ENCODE results near the gene GEMIN7. TPM values are rescaled to one million over a fixed set of nuclear protein-coding genes. Genes with fewer than 3 reads are reported as not detected.

The GEMIN7 gene
- total RNA-seq, 2 donors from 2014 or later, result 15.8 to 19.5 TPM

GRCh38 chr19:45136507-45137178 lies 57.6 kb downstream of the GEMIN7 start:
- intact Hi-C loops (cut with DNase I), result no loop called here
- Histone ChIP-seq H3K9me3 (no peaks in the 10 kb centered on the region), H3K27me3 (no peaks in the 10 kb centered on the region), H3K27ac (no peak overlapping the region), H3K4me3 (no peak overlapping the region), H3K4me1 (peaks cover 14% of the 10 kb centered on the region), H3K36me3 (replicated peaks in 1 of 2; ENCODE audit: insufficient read depth in 1 of 2, low read depth in 2 of 2) (peaks cover 0 to 2% of the 10 kb centered on the region in 2 donors)
- WGBS, 2 donors, result 75 to 81% methylated on average over 9 to 12 of the region's 12 CpGs
- DNase-seq (no peak), ATAC-seq (no peak)
- no peak for TF ChIP-seq POLR2A (IDR thresholded peaks at IDR 0.05)
- TF ChIP-seq, protein P1, sequence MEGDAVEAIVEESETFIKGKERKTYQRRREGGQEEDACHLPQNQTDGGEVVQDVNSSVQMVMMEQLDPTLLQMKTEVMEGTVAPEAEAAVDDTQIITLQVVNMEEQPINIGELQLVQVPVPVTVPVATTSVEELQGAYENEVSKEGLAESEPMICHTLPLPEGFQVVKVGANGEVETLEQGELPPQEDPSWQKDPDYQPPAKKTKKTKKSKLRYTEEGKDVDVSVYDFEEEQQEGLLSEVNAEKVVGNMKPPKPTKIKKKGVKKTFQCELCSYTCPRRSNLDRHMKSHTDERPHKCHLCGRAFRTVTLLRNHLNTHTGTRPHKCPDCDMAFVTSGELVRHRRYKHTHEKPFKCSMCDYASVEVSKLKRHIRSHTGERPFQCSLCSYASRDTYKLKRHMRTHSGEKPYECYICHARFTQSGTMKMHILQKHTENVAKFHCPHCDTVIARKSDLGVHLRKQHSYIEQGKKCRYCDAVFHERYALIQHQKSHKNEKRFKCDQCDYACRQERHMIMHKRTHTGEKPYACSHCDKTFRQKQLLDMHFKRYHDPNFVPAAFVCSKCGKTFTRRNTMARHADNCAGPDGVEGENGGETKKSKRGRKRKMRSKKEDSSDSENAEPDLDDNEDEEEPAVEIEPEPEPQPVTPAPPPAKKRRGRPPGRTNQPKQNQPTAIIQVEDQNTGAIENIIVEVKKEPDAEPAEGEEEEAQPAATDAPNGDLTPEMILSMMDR (IDR thresholded peaks at IDR 0.05), result no peak

GRCh38 chr19:45137179-45137761 lies 58.2 kb downstream of the GEMIN7 start:
- Histone ChIP-seq H3K4me1 (peaks cover 14% of the 10 kb centered on the region), H3K27me3 (no peaks in the 10 kb centered on the region), H3K9me3 (no peaks in the 10 kb centered on the region), H3K27ac (no peak overlapping the region), H3K36me3 (replicated peaks in 1 of 2; ENCODE audit: insufficient read depth in 1 of 2, low read depth in 2 of 2) (peaks cover under 1 to 4% of the 10 kb centered on the region in 2 donors), H3K4me3 (no peak overlapping the region)
- no peak for TF ChIP-seq POLR2A (IDR thresholded peaks at IDR 0.05)
- TF ChIP-seq, protein P1 (IDR thresholded peaks at IDR 0.05), result no peak
- ATAC-seq (no peak), DNase-seq (no peak)
- 75 to 78% methylated on average over 15 to 17 of the region's 17 CpGs for WGBS, 2 donors
- intact Hi-C loops (cut with DNase I), result no loop called here

DNA sequence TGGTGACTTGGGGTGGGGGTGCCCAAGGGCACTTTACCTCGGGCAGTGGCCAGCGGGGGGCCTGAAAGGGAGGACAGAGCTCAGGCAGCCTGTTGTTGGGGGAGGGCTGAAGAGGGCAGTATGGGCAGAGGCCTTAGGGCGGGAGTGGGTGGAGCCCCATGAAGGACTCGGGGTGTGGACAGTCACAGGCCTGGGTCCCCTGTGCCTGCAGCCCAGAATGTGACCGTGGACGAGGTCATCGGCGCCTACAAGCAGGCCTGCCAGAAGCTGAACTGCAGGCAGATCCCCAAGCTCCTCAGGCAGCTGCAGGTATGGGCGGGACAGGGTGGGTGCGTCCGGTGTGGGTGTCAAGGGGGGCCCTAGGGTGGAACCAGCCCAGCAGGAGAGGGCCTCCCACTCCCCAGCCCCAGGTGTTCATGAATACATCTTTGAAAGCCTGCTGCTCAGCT lies 59.3 kb downstream of the GEMIN7 start:
- Histone ChIP-seq H3K9me3 (no peaks in the 10 kb centered on the region), H3K36me3 (replicated peaks in 1 of 2; ENCODE audit: insufficient read depth in 1 of 2, low read depth in 2 of 2) (peaks cover 4 to 7% of the 10 kb centered on the region in 2 donors), H3K4me3 (no peak overlapping the region), H3K27me3 (no peaks in the 10 kb centered on the region), H3K27ac (no peak overlapping the region), H3K4me1 (peaks cover 14% of the 10 kb centered on the region)
- DNase-seq (no peak), ATAC-seq (no peak)
- TF ChIP-seq, protein P1 (IDR thresholded peaks at IDR 0.05), result no peak
- no peak for TF ChIP-seq POLR2A (IDR thresholded peaks at IDR 0.05)
- WGBS, 2 donors, result 87 to 88% methylated on average over 8 to 11 of the region's 11 CpGs
- intact Hi-C loops (cut with DNase I), result no loop called here

DNA sequence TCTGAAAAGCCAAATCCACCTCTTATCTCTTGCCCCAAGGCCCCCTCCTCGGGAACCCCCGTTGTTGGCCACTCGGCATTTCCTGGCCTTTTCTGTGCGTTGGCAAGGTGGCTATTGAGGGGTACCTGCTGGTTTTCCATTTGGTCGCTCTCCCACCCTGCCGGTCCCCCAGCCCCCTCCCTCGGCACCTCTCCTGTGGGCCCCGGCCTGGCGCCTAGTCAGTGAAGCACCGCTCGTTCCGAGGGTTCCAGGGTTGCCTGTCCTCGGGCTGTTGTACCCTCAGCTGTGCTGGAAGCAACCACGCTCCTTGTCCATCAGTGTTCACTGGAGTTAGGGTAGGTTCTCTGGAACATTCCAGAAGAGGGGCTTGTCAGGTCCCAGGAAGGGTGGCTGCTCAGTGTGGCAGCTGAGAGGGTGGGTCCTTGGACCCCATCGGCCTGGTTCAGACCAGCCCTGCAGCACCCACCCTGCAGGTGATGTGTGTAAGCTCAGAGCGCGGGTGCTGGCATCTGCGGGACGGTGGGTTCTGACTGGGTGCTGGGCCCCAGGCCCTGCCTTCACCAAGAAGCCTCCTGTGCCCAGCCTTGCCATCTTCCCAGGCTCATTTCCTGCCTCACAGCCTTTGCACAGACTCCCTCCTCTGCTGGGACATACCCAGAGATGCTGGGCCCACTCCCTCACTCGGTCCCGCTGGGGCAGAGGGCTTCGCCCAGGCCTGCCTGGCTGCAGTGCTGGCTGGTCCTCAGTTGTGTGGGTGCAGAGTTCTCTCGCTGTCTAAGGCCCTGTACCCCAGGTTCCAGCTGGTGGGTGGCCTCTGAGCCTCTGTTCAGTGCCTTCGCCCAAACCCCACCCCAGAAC lies 60.5 kb downstream of the GEMIN7 start:
- Histone ChIP-seq H3K27me3 (no peaks in the 10 kb centered on the region), H3K27ac (no peak overlapping the region), H3K9me3 (no peaks in the 10 kb centered on the region), H3K4me3 (no peak overlapping the region), H3K4me1 (peaks cover 14% of the 10 kb centered on the region), H3K36me3 (replicated peaks in 1 of 2; ENCODE audit: insufficient read depth in 1 of 2, low read depth in 2 of 2) (peaks cover 4 to 7% of the 10 kb centered on the region in 2 donors)
- 89 to 91% methylated on average over 19 to 24 of the region's 24 CpGs for WGBS, 2 donors
- TF ChIP-seq POLR2A (IDR thresholded peaks at IDR 0.05), result no peak
- TF ChIP-seq, protein P1 (IDR thresholded peaks at IDR 0.05), result no peak
- DNase-seq, result no peak
- intact Hi-C loops (cut with DNase I), result no loop called here
- ATAC-seq, result no peak

Data from body of pancreas (tissue), 4 donors.